ENCODE data around the gene EFCAB11.

Gene EFCAB11

GRCh38 chr14:89753828-89754412 lies 200.6 kb downstream of the EFCAB11 start:
- DNase-seq: no peak

- no peak for DNase-seq
These were observed 203.6 kb downstream of the EFCAB11 start for GRCh38 chr14:89750908-89751392.

GRCh38 chr14:89750281-89750755 lies 204.2 kb downstream of the EFCAB11 start:
- DNase-seq: no peak

- no peak for DNase-seq
These were observed 206.5 kb downstream of the EFCAB11 start for GRCh38 chr14:89748004-89748403.

GRCh38 chr14:89747126-89747525 lies 207.4 kb downstream of the EFCAB11 start:
- DNase-seq: no peak

- no peak for DNase-seq
These were observed 207.9 kb downstream of the EFCAB11 start for GRCh38 chr14:89746654-89747053.

GRCh38 chr14:89746135-89746534 lies 208.4 kb downstream of the EFCAB11 start:
- no peak for DNase-seq

All from activated naive CD4-positive, alpha-beta T cell (primary cell).